GM18520 (cell line): ENCODE results near the gene HJV.
"Not testable (repeated sequence)": the region's sequence is repeated elsewhere in the genome, so short reads cannot be mapped to it uniquely, and the experiment has no call there.

ENCODE experiments used
- ATAC-seq: cut with Tn5 transposase; IDR thresholded peaks from one replicate; pipeline ENCODE4 v1.9.1; 2021; ENCODE audit not compliant: unreplicated experiment

The HJV gene

GRCh38 chr1:146021622-146022402 is at the start of gene HJV:
HJV (minus strand) TSS chr1:146021735; CDS start chr1:146020231, 1,504 bp downstream.
- ATAC-seq: no peak

- not testable (repeated sequence) for ATAC-seq
These were observed 37.6 kb upstream of the HJV start for GRCh38 chr1:146059148-146059547.

GRCh38 chr1:146051852-146052676 is 30.5 kb upstream of the HJV start:
- peak; percentile 71 for ATAC-seq

DNA sequence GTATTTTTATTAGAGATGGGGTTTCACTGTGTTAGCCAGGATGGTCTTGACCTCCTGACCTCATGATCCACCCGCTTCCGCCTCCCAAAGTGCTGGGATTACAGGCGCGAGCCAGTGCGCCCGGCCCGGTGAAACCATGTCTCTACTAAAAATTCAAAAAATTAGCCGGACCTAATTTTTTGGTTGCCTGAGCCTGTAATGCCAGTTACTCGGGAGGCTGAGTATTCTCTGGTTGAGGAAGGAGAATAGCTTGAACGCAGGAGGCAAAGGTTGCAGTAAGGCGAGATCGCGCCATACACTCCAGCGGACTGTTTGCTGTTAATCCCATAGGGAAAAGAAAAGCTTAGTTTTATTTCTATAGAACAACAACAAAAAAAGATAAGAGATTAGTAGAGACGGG is 29.9 kb upstream of the HJV start:
- ATAC-seq: no peak

DNA sequence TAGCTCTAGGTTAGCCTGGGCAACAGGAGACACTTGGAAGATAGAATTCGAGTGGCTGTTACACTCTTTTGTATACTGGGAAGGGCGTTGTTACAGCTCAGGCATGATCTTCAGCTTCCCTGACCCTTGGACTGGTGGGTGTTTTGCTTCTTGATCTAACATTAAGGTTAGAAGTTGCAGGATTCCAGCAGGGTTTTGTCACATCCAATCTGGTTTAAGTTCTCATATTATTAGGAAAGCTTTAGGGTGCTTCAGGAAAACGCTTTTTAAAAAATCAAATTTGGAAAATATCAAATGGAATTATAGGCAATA is 29.1 kb upstream of the HJV start:
- ATAC-seq: not testable (repeated sequence)

DNA sequence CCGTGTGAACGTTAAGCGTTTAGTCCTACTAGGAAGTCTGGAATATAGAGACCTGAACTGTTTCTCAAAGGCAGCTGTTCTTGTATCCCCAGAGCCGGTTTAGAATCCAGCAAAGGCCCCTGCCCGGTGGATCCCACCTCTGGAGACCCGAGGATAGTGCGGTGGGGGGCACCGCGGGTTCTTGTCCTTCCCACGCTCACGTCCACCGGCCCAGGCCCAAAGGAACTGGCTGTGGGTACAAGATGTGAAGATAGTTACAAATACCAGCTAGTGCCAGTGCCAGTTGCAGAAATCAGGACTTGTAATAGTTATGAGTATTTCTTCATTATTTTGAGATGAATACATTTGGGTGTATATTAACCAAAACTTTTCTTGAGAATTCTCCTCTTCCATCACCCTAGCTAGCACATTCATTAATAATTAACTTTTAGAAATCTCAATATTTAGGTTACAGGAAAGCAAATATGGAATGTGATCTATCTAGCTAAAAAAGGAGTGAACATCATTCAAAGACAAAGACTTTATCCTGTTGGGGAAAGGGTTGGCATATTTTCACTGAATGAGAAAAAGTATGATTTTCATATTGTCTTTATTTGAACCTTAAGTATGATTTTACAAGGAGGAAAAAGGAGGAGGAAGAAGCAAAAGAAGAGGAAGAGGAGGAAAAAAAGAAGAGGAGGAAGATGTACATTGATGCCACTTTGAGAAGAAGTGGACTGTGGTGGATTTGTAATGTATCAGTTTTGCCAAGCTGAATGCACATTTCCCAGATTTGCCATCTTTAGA is 28.5 kb upstream of the HJV start:
- not testable (repeated sequence) for ATAC-seq

DNA sequence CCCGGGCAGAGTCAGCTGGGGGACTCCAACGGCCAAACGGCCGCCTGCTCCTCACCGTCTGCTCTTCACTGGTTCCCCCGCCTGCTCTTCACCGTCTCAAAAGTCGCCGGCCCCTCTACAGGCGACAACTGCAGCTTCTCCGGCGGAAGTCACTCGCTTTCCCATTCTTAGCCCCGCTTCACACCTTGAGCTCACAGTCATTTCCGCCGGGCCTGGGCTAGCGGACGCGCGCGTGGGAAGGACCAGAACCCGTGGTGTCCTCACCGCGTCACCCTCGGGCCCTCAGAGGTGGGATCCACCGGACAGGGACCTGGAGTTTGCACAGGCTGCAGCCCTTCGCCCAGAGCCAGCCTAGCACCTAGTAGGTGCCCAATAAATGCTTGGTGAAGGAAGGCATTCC is 27.9 kb upstream of the HJV start:
- no peak for ATAC-seq

DNA sequence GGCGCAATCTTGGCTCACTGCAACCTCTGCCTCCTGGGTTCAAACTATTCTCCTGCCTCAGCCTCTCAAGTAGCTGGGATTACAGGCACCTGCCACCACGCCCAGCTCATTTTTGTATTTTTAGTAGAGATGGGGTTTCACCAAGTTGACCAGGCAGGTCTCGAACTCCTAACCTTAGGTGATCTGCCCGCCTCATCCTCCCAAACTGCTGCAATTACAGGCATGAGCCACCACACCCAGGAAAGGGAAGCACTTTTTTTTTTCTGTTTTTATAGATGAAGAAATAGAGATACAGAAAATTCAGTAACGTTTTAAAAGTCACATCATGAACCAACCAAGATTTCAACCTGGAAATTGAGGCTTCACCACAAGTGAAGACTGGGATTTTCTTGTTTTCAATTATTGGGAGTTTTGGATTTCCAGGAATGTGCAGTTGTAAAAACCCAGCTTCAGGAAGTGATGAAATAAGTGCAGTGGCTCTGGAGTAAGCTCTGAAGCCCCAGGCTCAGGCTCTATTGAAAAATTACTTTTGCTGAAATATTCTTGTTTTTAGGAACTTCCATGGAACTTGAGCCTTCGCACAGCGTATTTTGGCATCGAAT is 27.1 kb upstream of the HJV start:
- ATAC-seq: not testable (repeated sequence)

- no peak for ATAC-seq
These were observed 25.1 kb upstream of the HJV start for GRCh38 chr1:146046664-146047063.

DNA sequence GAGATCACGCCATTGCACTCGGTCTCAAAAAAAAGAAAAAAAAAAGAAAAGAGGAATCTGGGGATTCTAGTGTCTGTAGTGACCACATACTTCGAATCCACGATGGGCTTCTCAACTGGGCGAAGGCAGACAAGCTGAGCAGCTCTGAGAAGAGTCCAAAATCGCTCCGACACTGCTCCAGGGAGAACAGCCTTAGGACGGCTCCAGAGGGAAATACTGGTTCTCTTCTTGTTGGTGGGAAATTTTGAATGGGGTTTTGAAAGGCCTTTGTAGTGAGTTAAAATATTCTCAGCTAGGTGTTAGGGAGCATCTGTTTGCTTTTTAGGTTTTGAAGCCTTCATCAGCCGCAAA is 18.3 kb upstream of the HJV start:
- no peak for ATAC-seq

DNA sequence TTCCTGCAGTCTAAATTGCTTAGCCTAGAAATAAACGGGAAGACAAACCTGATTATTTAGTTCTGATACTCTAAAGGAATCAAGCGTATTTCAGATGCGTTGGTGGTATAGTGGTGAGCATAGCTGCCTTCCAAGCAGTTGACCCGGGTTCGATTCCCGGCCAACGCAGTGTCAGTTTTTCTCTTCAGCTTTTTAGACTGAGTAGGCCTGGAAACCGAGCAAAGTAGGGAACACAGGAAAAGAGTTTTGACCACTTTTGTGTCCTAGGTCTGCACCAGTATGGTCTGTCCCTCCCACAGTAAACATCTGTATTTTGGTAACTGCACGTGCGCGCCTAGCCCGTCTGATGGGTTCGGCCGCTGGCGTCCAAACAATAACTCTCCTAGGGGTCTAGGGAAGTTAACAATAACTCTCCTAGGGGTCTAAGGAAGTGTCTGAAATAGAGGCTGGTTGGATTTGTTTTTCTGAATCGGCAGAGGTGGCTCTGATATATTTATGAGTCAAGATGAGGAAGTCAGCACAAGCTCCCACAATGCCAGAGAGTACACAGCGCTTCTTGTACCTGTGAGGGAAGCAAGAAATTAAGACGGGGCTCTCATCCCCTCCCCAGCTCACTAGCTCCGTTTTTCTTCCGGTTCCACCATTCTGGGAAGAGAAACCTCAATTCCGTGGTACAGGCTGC is 15.6 kb upstream of the HJV start:
- peak; percentile 30 for ATAC-seq

DNA sequence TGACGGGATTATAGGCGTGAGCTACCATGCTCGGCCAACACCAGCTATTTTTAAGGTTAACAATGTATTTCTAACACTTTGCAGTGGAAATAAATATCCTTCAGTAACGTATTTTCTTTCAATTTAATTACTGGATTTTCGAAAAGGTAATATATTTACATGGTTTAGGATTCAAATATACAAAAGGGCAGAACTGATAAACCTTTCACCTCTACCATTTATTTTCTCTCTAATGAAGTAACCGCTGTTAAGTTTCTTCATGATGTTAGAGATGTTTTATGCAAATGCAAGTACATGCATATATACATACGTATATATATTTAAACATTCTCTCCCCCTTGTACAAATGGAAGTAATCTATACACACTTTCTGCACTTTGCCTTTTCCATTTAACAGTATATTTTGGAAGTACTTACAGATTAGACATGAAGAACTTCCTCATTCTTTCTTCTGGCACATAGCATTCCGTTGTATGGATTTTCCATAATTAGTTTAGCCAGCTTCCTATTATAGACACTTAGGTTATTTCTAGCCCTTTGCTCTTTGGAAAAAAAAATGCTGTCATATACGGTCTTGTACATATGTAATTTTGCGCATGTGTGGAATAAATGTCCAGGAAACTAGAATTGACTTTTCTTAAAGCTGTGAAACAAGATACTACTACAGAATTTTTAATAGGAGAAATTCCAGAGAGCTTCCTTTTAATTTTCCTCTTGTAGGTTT is 14.9 kb upstream of the HJV start:
- ATAC-seq: no peak

DNA sequence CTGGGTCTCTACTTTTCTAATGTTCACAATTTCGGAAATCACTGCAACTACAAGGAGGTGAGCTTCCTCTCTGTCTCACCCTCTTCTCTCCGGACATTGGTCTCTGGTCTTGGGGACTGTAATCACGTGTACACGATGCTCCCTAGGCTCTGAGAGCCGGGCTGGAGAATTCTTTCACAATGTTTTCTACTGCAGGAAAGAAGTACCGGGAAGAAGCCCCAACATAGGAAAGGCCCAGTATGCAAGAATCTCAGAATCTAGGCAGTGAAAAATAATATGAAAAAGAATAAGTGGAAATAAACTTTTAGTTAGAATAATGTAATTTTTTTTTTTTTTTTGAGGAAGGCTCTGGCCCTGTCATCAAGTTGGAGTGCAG is 13.5 kb upstream of the HJV start:
- ATAC-seq: no peak

DNA sequence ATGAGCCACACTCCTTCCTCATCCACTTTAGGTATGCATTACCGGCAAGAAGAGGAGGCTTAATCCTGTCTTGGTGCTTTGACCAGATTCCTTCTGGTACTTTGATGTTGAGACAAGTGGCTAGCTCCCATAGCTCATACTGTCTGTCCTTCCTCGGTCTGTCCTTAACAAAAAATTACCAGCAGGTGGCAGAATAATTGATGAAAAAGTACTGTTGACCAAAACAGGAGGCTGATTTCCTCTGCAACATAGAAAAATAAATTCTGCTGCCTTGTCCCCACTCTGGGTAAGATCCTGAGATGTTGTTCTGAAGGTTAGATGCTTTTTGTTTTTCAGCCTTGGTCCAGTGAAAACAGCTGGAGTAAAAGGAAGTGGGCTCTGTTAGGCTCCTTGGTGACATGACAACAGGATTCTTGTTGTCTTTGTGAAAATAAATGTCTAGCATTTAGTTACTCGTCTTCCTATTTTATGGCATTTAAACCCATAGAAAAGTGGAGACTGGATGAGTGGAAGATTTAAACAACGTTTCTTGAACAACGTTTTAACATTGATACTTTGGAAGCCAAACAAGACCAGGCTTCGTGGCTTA is 11.2 kb upstream of the HJV start:
- no peak for ATAC-seq

GRCh38 chr1:146031476-146031875 is 9.9 kb upstream of the HJV start:
- ATAC-seq: no peak

DNA sequence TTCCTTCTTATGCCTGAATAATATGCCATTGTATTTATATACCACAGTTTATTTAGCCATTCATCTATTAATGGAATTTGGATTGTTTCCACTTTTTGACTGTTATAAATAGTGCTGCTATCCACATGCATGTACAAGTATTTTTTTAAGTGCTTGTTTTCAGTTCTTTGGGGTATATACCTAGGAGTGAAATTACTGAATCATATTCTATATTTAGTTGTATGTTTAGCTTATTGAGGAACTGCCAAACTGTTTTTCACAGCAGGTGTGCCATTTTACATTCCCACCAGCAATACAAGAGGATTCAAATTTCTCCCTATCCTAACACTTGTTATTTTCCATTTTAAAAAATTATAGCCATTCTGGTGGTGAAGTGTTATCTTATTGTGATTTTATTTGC is 7.6 kb upstream of the HJV start:
- ATAC-seq: no peak

GRCh38 chr1:146026650-146027049 is 5.1 kb upstream of the HJV start:
- ATAC-seq: not testable (repeated sequence)

GRCh38 chr1:146025787-146026495 is 4.4 kb upstream of the HJV start:
- ATAC-seq: not testable (repeated sequence)
